Measurements from ENCODE around the gene SLFN13. TPM values are rescaled to one million over a fixed set of nuclear protein-coding genes. Genes with fewer than 3 reads are reported as not detected.
"Not testable (repeated sequence)": the region's sequence is repeated elsewhere in the genome, so short reads cannot be mapped to it uniquely, and the experiment has no call there.

The SLFN13 gene
- polyA plus RNA-seq, 1 experiment = 1.3 TPM

DNA sequence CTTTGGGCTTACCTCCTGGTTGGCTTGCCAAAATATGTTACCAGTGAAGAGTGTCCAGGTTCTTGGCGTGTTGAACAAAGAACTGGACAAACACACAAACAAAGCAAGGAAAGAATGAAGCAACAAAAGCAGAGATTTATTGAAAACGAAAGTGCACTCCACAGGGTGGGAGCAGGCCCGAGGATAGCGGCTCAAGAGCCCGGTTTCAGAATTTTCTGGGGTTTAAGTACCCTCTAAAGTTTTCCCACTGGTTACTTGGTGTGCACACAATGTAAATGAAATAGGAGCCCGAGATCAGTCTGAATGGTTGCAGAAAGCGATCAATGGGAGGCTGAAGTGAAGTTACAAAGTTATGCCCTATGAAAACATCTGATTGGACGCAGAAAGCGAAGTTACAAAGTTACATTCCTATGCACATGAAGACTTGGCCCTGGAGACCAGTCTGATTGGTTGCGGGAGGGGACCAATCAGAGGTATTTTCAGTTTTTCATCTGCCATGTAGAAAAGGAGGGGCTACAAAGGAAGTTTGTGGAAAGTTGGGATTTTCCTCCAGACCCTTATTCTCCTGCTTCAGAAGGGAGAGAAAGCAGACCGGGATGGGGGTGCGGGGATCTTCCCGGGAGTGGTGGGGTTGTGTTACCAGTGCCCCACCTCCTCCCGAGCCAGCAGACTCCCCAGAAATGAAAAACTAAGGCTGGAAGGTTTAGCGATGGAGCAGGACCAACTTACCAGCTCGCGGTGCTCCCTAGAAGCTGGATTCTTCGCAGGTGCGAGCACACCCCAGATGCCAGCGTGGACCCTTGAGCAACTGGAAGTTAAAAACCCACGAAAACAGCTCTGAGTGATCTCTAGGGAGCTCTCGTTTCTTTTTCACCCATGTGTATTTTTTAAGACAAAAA, 16.1 kb downstream of the SLFN13 start, which contains the start of gene SLFN12:
Gene SLFN12, minus strand, starts transcription at position 325 of the 899 bp plus-strand sequence. CDS start 9,472 bp downstream, outside the sequence.
- no peaks in the 10 kb centered on the region for H3K27me3 ChIP-seq (ENCODE audit: control insufficient read depth, insufficient read depth, low read length)
- TF ChIP-seq, protein P1, sequence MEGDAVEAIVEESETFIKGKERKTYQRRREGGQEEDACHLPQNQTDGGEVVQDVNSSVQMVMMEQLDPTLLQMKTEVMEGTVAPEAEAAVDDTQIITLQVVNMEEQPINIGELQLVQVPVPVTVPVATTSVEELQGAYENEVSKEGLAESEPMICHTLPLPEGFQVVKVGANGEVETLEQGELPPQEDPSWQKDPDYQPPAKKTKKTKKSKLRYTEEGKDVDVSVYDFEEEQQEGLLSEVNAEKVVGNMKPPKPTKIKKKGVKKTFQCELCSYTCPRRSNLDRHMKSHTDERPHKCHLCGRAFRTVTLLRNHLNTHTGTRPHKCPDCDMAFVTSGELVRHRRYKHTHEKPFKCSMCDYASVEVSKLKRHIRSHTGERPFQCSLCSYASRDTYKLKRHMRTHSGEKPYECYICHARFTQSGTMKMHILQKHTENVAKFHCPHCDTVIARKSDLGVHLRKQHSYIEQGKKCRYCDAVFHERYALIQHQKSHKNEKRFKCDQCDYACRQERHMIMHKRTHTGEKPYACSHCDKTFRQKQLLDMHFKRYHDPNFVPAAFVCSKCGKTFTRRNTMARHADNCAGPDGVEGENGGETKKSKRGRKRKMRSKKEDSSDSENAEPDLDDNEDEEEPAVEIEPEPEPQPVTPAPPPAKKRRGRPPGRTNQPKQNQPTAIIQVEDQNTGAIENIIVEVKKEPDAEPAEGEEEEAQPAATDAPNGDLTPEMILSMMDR (IDR thresholded peaks at IDR 0.05; ENCODE audit: insufficient read depth, low read depth, low read length) = no peak
- CTCF ChIA-PET = interaction anchor here (0.6 kb wide), 1 partner anchor 215 kb away, joined by 3 read pairs; no protein-coding TSS in a partner anchor
- POLR2A ChIA-PET = interaction anchor here (0.6 kb wide), 1 partner anchor 41 kb away, joined by 3 read pairs; no protein-coding TSS in a partner anchor
- peaks cover 2% of the 10 kb centered on the region; the same call in 1 of the 2 replicates for H3K36me3 ChIP-seq (ENCODE audit: control insufficient read depth, insufficient read depth, low read length)
- H3K4me3 ChIP-seq (ENCODE audit: low read depth, low read length) = peak within 1 kb of the TSS; percentile 63
- DNase-seq (ENCODE audit: low read depth) = peak; percentile 76

- TF ChIP-seq, protein P1 (IDR thresholded peaks at IDR 0.05; ENCODE audit: insufficient read depth, low read depth, low read length) = no peak
- no peak for DNase-seq (ENCODE audit: low read depth)
- peaks cover 2% of the 10 kb centered on the region; the same call in 1 of the 2 replicates for H3K36me3 ChIP-seq (ENCODE audit: control insufficient read depth, insufficient read depth, low read length)
- POLR2A ChIA-PET = interaction anchor here (0.5 kb wide), 1 partner anchor 139 kb away, joined by 5 read pairs; no protein-coding TSS in a partner anchor
- no peak overlapping the region for H3K4me3 ChIP-seq (ENCODE audit: low read depth, low read length)
- H3K27me3 ChIP-seq (ENCODE audit: control insufficient read depth, insufficient read depth, low read length) = no peaks in the 10 kb centered on the region
- CTCF ChIA-PET = interaction anchor here (0.9 kb wide), 1 partner anchor 11 kb away, joined by 3 read pairs; no protein-coding TSS in a partner anchor
These were observed 18.9 kb downstream of the SLFN13 start for GRCh38 chr17:35429702-35430101.

DNA sequence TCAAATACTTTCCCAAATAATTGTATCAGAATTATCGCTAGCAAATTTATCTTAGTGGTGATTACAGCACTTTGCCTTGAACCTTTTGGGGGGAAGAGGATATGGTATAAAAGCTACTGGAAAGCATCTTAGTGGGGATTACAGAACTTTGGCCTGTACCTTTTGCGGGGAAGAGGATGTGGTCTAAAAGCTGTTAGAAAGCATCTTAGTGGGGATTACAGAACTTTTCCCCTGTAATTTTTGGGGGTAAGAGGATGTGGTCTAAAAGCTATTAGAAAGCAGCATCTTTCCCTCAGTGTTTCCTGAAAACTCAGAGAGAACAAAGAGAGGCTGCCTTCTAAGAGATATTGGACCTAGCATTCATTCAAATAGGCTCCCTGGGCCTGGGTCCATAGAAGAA, 20.3 kb downstream of the SLFN13 start:
- no peak for DNase-seq (ENCODE audit: low read depth)
- H3K4me3 ChIP-seq (ENCODE audit: low read depth, low read length) = no peak overlapping the region
- ChIA-PET POLR2A (no interaction called here), CTCF (no interaction called here)
- TF ChIP-seq, protein P1 (IDR thresholded peaks at IDR 0.05; ENCODE audit: insufficient read depth, low read depth, low read length) = no peak
- peaks cover 2% of the 10 kb centered on the region; the same call in 1 of the 2 replicates for H3K36me3 ChIP-seq (ENCODE audit: control insufficient read depth, insufficient read depth, low read length)
- H3K27me3 ChIP-seq (ENCODE audit: control insufficient read depth, insufficient read depth, low read length) = no peaks in the 10 kb centered on the region

DNA sequence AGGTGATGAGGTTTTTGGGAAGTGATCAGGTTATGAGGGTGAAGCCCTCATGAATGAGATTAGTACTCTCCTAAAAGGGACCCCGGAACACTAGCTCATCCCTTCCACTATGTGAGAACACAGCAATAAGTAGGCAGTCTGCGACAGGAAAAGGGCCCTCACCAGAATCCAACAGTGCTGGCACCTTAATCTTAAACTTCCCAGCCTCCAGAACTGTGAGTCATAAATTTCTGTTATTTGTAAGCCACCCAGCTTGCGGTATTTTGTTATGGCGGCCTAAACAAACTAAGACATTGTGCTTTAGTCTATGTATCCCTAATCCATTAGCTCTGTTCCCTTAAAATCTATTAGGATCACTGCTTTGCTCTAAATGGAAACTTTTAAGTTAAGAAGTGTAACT, 24.8 kb downstream of the SLFN13 start:
- TF ChIP-seq, protein P1 (IDR thresholded peaks at IDR 0.05; ENCODE audit: insufficient read depth, low read depth, low read length) = no peak
- ChIA-PET CTCF (no interaction called here), POLR2A (no interaction called here)
- no peak for DNase-seq (ENCODE audit: low read depth)
- Histone ChIP-seq H3K36me3 (ENCODE audit: control insufficient read depth, insufficient read depth, low read length) (no peaks in the 10 kb centered on the region; the same call in none of the 2 replicates), H3K4me3 (ENCODE audit: low read depth, low read length) (no peak overlapping the region), H3K27me3 (ENCODE audit: control insufficient read depth, insufficient read depth, low read length) (no peaks in the 10 kb centered on the region)

- POLR2A ChIA-PET, CTCF ChIA-PET: not testable (repeated sequence)
These were observed 27.5 kb downstream of the SLFN13 start for GRCh38 chr17:35421069-35421468.

More at GRCh38 chr17:35421069-35421468, 27.5 kb downstream of the SLFN13 start:
- not testable (repeated sequence) for H3K27me3 ChIP-seq (ENCODE audit: control insufficient read depth, insufficient read depth, low read length); H3K36me3 ChIP-seq (ENCODE audit: control insufficient read depth, insufficient read depth, low read length); H3K4me3 ChIP-seq (ENCODE audit: low read depth, low read length); DNase-seq (ENCODE audit: low read depth)

All from BJ (cell line).